Mammary epithelial cell (primary cell): ENCODE data around the gene TREM1.

Source experiments
- CTCF ChIP-seq, 2 donors: IDR thresholded peaks in 1 of 2; conservative IDR thresholded peaks in 1 of 2; 2 replicates each; pipeline ENCODE4 v1.5.1; 2011 to 2012; ENCODE audit warnings: inconsistent platforms in 2 of 2, low read length in 2 of 2, mild to moderate bottlenecking in 2 of 2, control low read depth in 1 of 2, low read depth in 1 of 2; ENCODE audit not compliant: insufficient read depth in 1 of 2; ENCODE audit errors: extremely low read depth in 1 of 2
- EZH2 ChIP-seq: IDR thresholded peaks from 2 replicates; pipeline ENCODE4 v1.6.1; 2012; ENCODE audit warnings: low read length, inconsistent platforms, borderline replicate concordance

GRCh38 chr6:41332241-41332640 lies 45.8 kb upstream of the TREM1 start:
- TF ChIP-seq CTCF (conservative IDR thresholded peaks at IDR 0.05 in 1 of 2, IDR thresholded peaks at IDR 0.05 in 1 of 2; ENCODE audit: extremely low read depth in 1 of 2, insufficient read depth in 1 of 2, low read depth in 1 of 2, low read length in 2 of 2) = no peak
- TF ChIP-seq EZH2 = no peak
